Smooth muscle cell (in vitro differentiated cells): ENCODE measurements around the gene IGF2BP2. TPM values are rescaled to one million over a fixed set of nuclear protein-coding genes. Genes with fewer than 3 reads are reported as not detected.

ENCODE experiments used
- DNase-seq: peaks from one replicate; lab custom pipeline; 2025; ENCODE audit not compliant: unreplicated experiment; lab: John Stamatoyannopoulos, UW
- H2AFZ ChIP-seq: fragments of 200-600 bp; sonication (generic); 2 replicates; pipeline ENCODE4 v1.6.0; 2016; ENCODE audit warnings: antibody characterized with exemption, low read depth, mild to moderate bottlenecking
- H3F3A ChIP-seq: fragments of 200-600 bp; sonication (generic); 2 replicates; pipeline ENCODE4 v1.6.0; 2017; ENCODE audit warnings: antibody characterized with exemption, low read depth
- H3K27ac ChIP-seq: fragments of 200-600 bp; sonication (generic); 2 replicates; pipeline ENCODE4 v1.5.1; 2016; ENCODE audit warnings: low read depth, mild to moderate bottlenecking
- H3K27me3 ChIP-seq: fragments of 200-600 bp; sonication (generic); 2 replicates; pipeline ENCODE4 v1.6.1; 2016; ENCODE audit warnings: low read depth, mild to moderate bottlenecking
- H3K36me3 ChIP-seq: fragments of 200-600 bp; sonication (generic); 2 replicates; pipeline ENCODE4 v1.5.1; 2016; ENCODE audit warnings: low read depth
- H3K4me1 ChIP-seq: fragments of 200-600 bp; sonication (generic); 2 replicates; pipeline ENCODE4 v1.5.1; 2016; ENCODE audit warnings: low read depth
- H3K4me2 ChIP-seq: fragments of 200-600 bp; sonication (generic); 2 replicates; pipeline ENCODE4 v1.6.0; 2016; ENCODE audit warnings: mild to moderate bottlenecking
- H3K4me3 ChIP-seq: fragments of 200-600 bp; sonication (generic); 2 replicates; pipeline ENCODE4 v1.5.1; 2016; ENCODE audit warnings: mild to moderate bottlenecking
- H3K79me2 ChIP-seq: fragments of 200-600 bp; sonication (generic); 2 replicates; pipeline ENCODE4 v1.6.0; 2016; ENCODE audit warnings: low read depth, mild to moderate bottlenecking
- H3K9ac ChIP-seq: fragments of 200-600 bp; sonication (generic); 2 replicates; pipeline ENCODE4 v1.6.0; 2016; ENCODE audit warnings: low read depth
- H3K9me3 ChIP-seq: fragments of 200-600 bp; sonication (generic); replicated peaks from 2 replicates; pipeline ENCODE4 v1.5.1; 2016; ENCODE audit warnings: low read depth
- H4K20me1 ChIP-seq: fragments of 200-600 bp; sonication (generic); 2 replicates; pipeline ENCODE4 v1.6.0; 2016; ENCODE audit warnings: low read depth
- CTCF ChIP-seq: fragments of 200-600 bp; sonication (generic); IDR thresholded peaks from 2 replicates; pipeline ENCODE4 v1.5.1; 2017; ENCODE audit warnings: borderline replicate concordance, mild to moderate bottlenecking, antibody characterized with exemption; ENCODE audit not compliant: insufficient read depth, poor library complexity, severe bottlenecking
- WGBS: methylation state at CpG from one replicate; pipeline ENCODE4 v1.1.7; 2016; ENCODE audit warnings: low lambda C conversion rate; 5-methylcytosine and 5-hydroxymethylcytosine counted together
- polyA plus RNA-seq: library from polyadenylated mRNA; unstranded; fragments of >200 nt; fragmentation: Nextera tagmentation; extraction: Ambion mirVana; gene quantifications from 2 replicates; pipeline ENCODE4 v1.2.1, GENCODE V29; 2016
- total RNA-seq: library from RNA; depleted of rRNA; stranded (reverse); fragments of >200 nt; gene quantifications from 2 replicates; pipeline ENCODE4 v1.2.3, GENCODE V29; 2014

The IGF2BP2 gene
- total and polyA plus RNA-seq, 2 experiments from 2014 or later = 59.2 to 80.6 TPM

GRCh38 chr3:185717627-185718402, 107.0 kb downstream of the IGF2BP2 start:
- H3K4me3 ChIP-seq = no peak overlapping the region
- no peak for DNase-seq
- peak overlapping the region; percentile 51 for H3K4me2 ChIP-seq
- H3K9ac ChIP-seq = peak overlapping the region; percentile 61
- whole genome bisulfite sequencing = 58% methylated on average over 9 of the region's 9 CpGs
- peaks cover 85% of the 10 kb centered on the region for H3K79me2 ChIP-seq
- H3F3A ChIP-seq = peaks cover 17% of the 10 kb centered on the region
- H3K36me3 ChIP-seq = no peaks in the 10 kb centered on the region
- TF ChIP-seq CTCF = peak; percentile 3
- peaks cover 99% of the 10 kb centered on the region for H4K20me1 ChIP-seq
- H2AFZ ChIP-seq = no peak overlapping the region
- peaks cover 35% of the 10 kb centered on the region for H3K4me1 ChIP-seq
- H3K9me3 ChIP-seq = no peaks in the 10 kb centered on the region
- no peaks in the 10 kb centered on the region for H3K27me3 ChIP-seq
- H3K27ac ChIP-seq = peak overlapping the region; percentile 90

- Histone ChIP-seq H4K20me1 (peaks cover 99% of the 10 kb centered on the region), H3K4me1 (peaks cover 39% of the 10 kb centered on the region), H3K36me3 (no peaks in the 10 kb centered on the region)
Measured at GRCh38 chr3:185717121-185717520, 107.7 kb downstream of the IGF2BP2 start.

GRCh38 chr3:185716436-185717108, 108.3 kb downstream of the IGF2BP2 start:
- peak overlapping the region; percentile 90 for H3K27ac ChIP-seq
- peaks cover 45% of the 10 kb centered on the region for H3K4me1 ChIP-seq
- H3F3A ChIP-seq = peaks cover 17% of the 10 kb centered on the region
- H3K27me3 ChIP-seq = no peaks in the 10 kb centered on the region
- peak overlapping the region; percentile 61 for H3K9ac ChIP-seq
- DNase-seq = no peak
- H3K79me2 ChIP-seq = peaks cover 85% of the 10 kb centered on the region
- no peaks in the 10 kb centered on the region for H3K36me3 ChIP-seq
- H3K9me3 ChIP-seq = no peaks in the 10 kb centered on the region
- no peak for TF ChIP-seq CTCF
- no peak overlapping the region for H2AFZ ChIP-seq
- peaks cover 99% of the 10 kb centered on the region for H4K20me1 ChIP-seq
- WGBS = 64% methylated on average over 8 of the region's 8 CpGs
- H3K4me2 ChIP-seq = peak overlapping the region; percentile 51
- no peak overlapping the region for H3K4me3 ChIP-seq

More at GRCh38 chr3:185717121-185717520, 107.7 kb downstream of the IGF2BP2 start:
- 28% methylated on average over 4 of the region's 4 CpGs for WGBS
- Histone ChIP-seq H3K4me3 (no peak overlapping the region), H3K4me2 (peak overlapping the region; percentile 51), H3K9me3 (no peaks in the 10 kb centered on the region), H3F3A (peaks cover 17% of the 10 kb centered on the region), H2AFZ (no peak overlapping the region), H3K27me3 (no peaks in the 10 kb centered on the region), H3K79me2 (peaks cover 85% of the 10 kb centered on the region), H3K27ac (peak overlapping the region; percentile 90), H3K9ac (peak overlapping the region; percentile 61)
- TF ChIP-seq CTCF = no peak
- DNase-seq = no peak
